ENCODE measurements around the gene PRAF2. TPM values are rescaled to one million over a fixed set of nuclear protein-coding genes. Genes with fewer than 3 reads are reported as not detected.

PRAF2 gene
- total and polyA plus RNA-seq, 2 of the 13 experiments (the other 11 are each of a cell fraction or from before 2014, with no cell fraction given), result 0.33 to 2.6 TPM

Small RNA genes within 50 kb of the gene (small RNA-seq; reads per million reads assigned to genes)
- gene RNU4-52P (ENCODE audit: insufficient read depth in 2 of 3, insufficient read length in 3 of 3, low read depth in 2 of 3, low replicate concordance in 1 of 3), result 0 reads per million in 3 experiments

Other genes with a start within 250 kb of the PRAF2 start
- 0.22 TPM in 1 of 2 replicates, not detected in the other for gene ERAS, start 247.5 kb downstream of the PRAF2 start, total RNA-seq (2016; rRNA removed; fragmentation: Illumina TruSeq; extraction: Trizol)
- 0.21 and 0.56 TPM in 2 replicates for gene ERAS, start 247.5 kb downstream of the PRAF2 start, polyA plus RNA-seq (2011; rRNA removed)
- gene PCSK1N, start 238.4 kb downstream of the PRAF2 start, total RNA-seq (2016; rRNA removed; fragmentation: Illumina TruSeq; extraction: Trizol), result 5.1 and 14.0 TPM in 2 replicates
- 4.5 and 7.0 TPM in 2 replicates for gene PCSK1N, start 238.4 kb downstream of the PRAF2 start, polyA plus RNA-seq (2011; rRNA removed)
- gene TIMM17B, start 176.2 kb downstream of the PRAF2 start, total RNA-seq (2016; rRNA removed; fragmentation: Illumina TruSeq; extraction: Trizol), result 53.4 and 56.0 TPM in 2 replicates
- 69.1 and 72.5 TPM in 2 replicates for gene TIMM17B, start 176.2 kb downstream of the PRAF2 start, polyA plus RNA-seq (2011; rRNA removed)
- 80.9 and 99.4 TPM in 2 replicates for gene PQBP1, start 176.1 kb downstream of the PRAF2 start, total RNA-seq (2016; rRNA removed; fragmentation: Illumina TruSeq; extraction: Trizol)
- 58.1 and 66.9 TPM in 2 replicates for gene PQBP1, start 176.1 kb downstream of the PRAF2 start, polyA plus RNA-seq (2011; rRNA removed)
- gene SLC35A2, start 162.4 kb downstream of the PRAF2 start, total RNA-seq (2016; rRNA removed; fragmentation: Illumina TruSeq; extraction: Trizol), result 17.2 and 32.1 TPM in 2 replicates
- gene SLC35A2, start 162.4 kb downstream of the PRAF2 start, polyA plus RNA-seq (2011; rRNA removed), result 40.8 and 46.4 TPM in 2 replicates
- 13.0 and 14.4 TPM in 2 replicates for gene PIM2, start 155.0 kb downstream of the PRAF2 start, total RNA-seq (2016; rRNA removed; fragmentation: Illumina TruSeq; extraction: Trizol)
- 15.8 and 17.4 TPM in 2 replicates for gene PIM2, start 155.0 kb downstream of the PRAF2 start, polyA plus RNA-seq (2011; rRNA removed)
- gene OTUD5, start 116.4 kb downstream of the PRAF2 start, total RNA-seq (2016; rRNA removed; fragmentation: Illumina TruSeq; extraction: Trizol), result 16.9 and 18.4 TPM in 2 replicates
- gene OTUD5, start 116.4 kb downstream of the PRAF2 start, polyA plus RNA-seq (2011; rRNA removed), result 42.2 and 44.8 TPM in 2 replicates
- 0.07 TPM in 1 of 2 replicates, not detected in the other for gene KCND1, start 102.2 kb downstream of the PRAF2 start, total RNA-seq (2016; rRNA removed; fragmentation: Illumina TruSeq; extraction: Trizol)
- 0.30 and 1.1 TPM in 2 replicates for gene KCND1, start 102.2 kb downstream of the PRAF2 start, polyA plus RNA-seq (2011; rRNA removed)
- 15.0 and 16.1 TPM in 2 replicates for gene GRIPAP1, start 71.7 kb downstream of the PRAF2 start, total RNA-seq (2016; rRNA removed; fragmentation: Illumina TruSeq; extraction: Trizol)
- gene GRIPAP1, start 71.7 kb downstream of the PRAF2 start, polyA plus RNA-seq (2011; rRNA removed), result 22.6 and 24.7 TPM in 2 replicates
- 8.8 and 12.3 TPM in 2 replicates for gene TFE3, start 30.6 kb downstream of the PRAF2 start, total RNA-seq (2016; rRNA removed; fragmentation: Illumina TruSeq; extraction: Trizol)
- 8.3 and 13.1 TPM in 2 replicates for gene TFE3, start 30.6 kb downstream of the PRAF2 start, polyA plus RNA-seq (2011; rRNA removed)
- 0.89 and 1.3 TPM in 2 replicates for gene CCDC120, start 15.0 kb downstream of the PRAF2 start, total RNA-seq (2016; rRNA removed; fragmentation: Illumina TruSeq; extraction: Trizol)
- gene CCDC120, start 15.0 kb downstream of the PRAF2 start, polyA plus RNA-seq (2011; rRNA removed), result 3.2 and 3.7 TPM in 2 replicates
- gene WDR45, start 5.9 kb upstream of the PRAF2 start, total RNA-seq (2016; rRNA removed; fragmentation: Illumina TruSeq; extraction: Trizol), result 14.0 and 16.4 TPM in 2 replicates
- gene WDR45, start 5.9 kb upstream of the PRAF2 start, polyA plus RNA-seq (2011; rRNA removed), result 65.5 and 91.1 TPM in 2 replicates
- gene GPKOW, start 49.7 kb upstream of the PRAF2 start, total RNA-seq (2016; rRNA removed; fragmentation: Illumina TruSeq; extraction: Trizol), result 18.7 and 21.5 TPM in 2 replicates
- 22.6 and 26.2 TPM in 2 replicates for gene GPKOW, start 49.7 kb upstream of the PRAF2 start, polyA plus RNA-seq (2011; rRNA removed)
- 1.0 and 1.2 TPM in 2 replicates for gene MAGIX, start 88.8 kb upstream of the PRAF2 start, total RNA-seq (2016; rRNA removed; fragmentation: Illumina TruSeq; extraction: Trizol)
- gene MAGIX, start 88.8 kb upstream of the PRAF2 start, polyA plus RNA-seq (2011; rRNA removed), result 0.37 and 0.63 TPM in 2 replicates
- 0.18 and 0.40 TPM in 2 replicates for gene PLP2, start 97.9 kb upstream of the PRAF2 start, total RNA-seq (2016; rRNA removed; fragmentation: Illumina TruSeq; extraction: Trizol)
- gene PLP2, start 97.9 kb upstream of the PRAF2 start, polyA plus RNA-seq (2011; rRNA removed), result 3.6 and 5.1 TPM in 2 replicates
- 2.5 and 2.6 TPM in 2 replicates for gene PRICKLE3, start 112.4 kb upstream of the PRAF2 start, total RNA-seq (2016; rRNA removed; fragmentation: Illumina TruSeq; extraction: Trizol)
- 2.6 and 2.9 TPM in 2 replicates for gene PRICKLE3, start 112.4 kb upstream of the PRAF2 start, polyA plus RNA-seq (2011; rRNA removed)
- gene SYP, start 126.2 kb upstream of the PRAF2 start, total RNA-seq (2016; rRNA removed; fragmentation: Illumina TruSeq; extraction: Trizol), result 1.7 and 2.5 TPM in 2 replicates
- 2.0 and 4.4 TPM in 2 replicates for gene SYP, start 126.2 kb upstream of the PRAF2 start, polyA plus RNA-seq (2011; rRNA removed)
- gene CACNA1F, start 159.3 kb upstream of the PRAF2 start, total RNA-seq (2016; rRNA removed; fragmentation: Illumina TruSeq; extraction: Trizol), result not detected in 2 replicates
- gene CACNA1F, start 159.3 kb upstream of the PRAF2 start, polyA plus RNA-seq (2011; rRNA removed), result 0.03 and 0.09 TPM in 2 replicates
- 11.2 and 13.1 TPM in 2 replicates for gene CCDC22, start 161.5 kb upstream of the PRAF2 start, total RNA-seq (2016; rRNA removed; fragmentation: Illumina TruSeq; extraction: Trizol)
- gene CCDC22, start 161.5 kb upstream of the PRAF2 start, polyA plus RNA-seq (2011; rRNA removed), result 11.0 and 17.1 TPM in 2 replicates
- gene FOXP3, start 190.7 kb upstream of the PRAF2 start, total RNA-seq (2016; rRNA removed; fragmentation: Illumina TruSeq; extraction: Trizol), result not detected in 2 replicates
- 0.04 and 0.07 TPM in 2 replicates for gene FOXP3, start 190.7 kb upstream of the PRAF2 start, polyA plus RNA-seq (2011; rRNA removed)
- 0.07 and 0.84 TPM in 2 replicates for gene PPP1R3F, start 195.8 kb upstream of the PRAF2 start, total RNA-seq (2016; rRNA removed; fragmentation: Illumina TruSeq; extraction: Trizol)
- gene PPP1R3F, start 195.8 kb upstream of the PRAF2 start, polyA plus RNA-seq (2011; rRNA removed), result 0.46 and 0.82 TPM in 2 replicates
- gene GAGE10, start 229.6 kb upstream of the PRAF2 start, total RNA-seq (2016; rRNA removed; fragmentation: Illumina TruSeq; extraction: Trizol), result not detected in 2 replicates
- gene GAGE10, start 229.6 kb upstream of the PRAF2 start, polyA plus RNA-seq (2011; rRNA removed), result not detected in 2 replicates
- not detected in 2 replicates for gene GAGE12J, start 248.0 kb upstream of the PRAF2 start, total RNA-seq (2016; rRNA removed; fragmentation: Illumina TruSeq; extraction: Trizol)
- not detected in 2 replicates for gene GAGE12J, start 248.0 kb upstream of the PRAF2 start, polyA plus RNA-seq (2011; rRNA removed)